Ammon's horn (tissue), 1 donor: ENCODE data around the gene FIGNL1.

Experiments
- DNase-seq: peaks from one replicate; pipeline ENCODE4 v3.0.0-alpha.2; 2016; ENCODE audit warnings: low spot score

The FIGNL1 gene

DNA sequence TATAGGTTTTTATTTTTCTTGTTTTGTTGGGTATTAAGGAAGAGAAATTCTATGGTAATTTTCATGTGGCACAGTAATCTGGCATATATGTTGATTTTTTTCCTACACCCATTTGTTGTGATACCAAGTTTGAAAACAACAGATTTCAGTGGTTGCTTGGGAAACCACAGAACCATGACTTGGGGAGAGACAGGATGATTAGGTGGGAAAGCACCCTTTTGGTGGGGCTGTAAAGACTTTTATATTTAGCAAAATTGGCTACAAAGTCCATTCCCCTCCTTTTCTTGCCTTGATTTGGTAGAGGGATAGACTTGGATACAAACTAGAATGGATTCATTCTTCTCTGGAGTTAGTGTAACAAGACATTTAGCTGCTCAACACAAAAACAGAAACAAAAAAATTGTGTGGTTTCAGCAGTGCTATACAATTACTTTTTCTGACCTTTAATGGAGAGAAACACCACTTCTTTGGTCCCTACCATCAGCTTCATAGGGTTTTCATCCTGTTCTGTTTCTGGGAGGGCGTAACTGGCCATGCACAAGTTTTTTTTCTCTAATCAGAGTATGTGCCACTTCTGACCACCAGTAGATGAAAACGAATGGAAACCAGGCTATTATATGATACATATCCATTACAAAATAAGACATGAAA is 52.7 kb downstream of the FIGNL1 start:
- no peak for DNase-seq

GRCh38 chr7:50396856-50397255 is 53.3 kb downstream of the FIGNL1 start:
- no peak for DNase-seq

- no peak for DNase-seq
Observed at GRCh38 chr7:50394315-50394714, 55.8 kb downstream of the FIGNL1 start.
